Measurements from ENCODE around the gene BAIAP3.

Gene BAIAP3

GRCh38 chr16:1372292-1372950, 39.0 kb downstream of the BAIAP3 start:
- H3K9ac ChIP-seq (ENCODE audit: low read depth, low read length): no peak overlapping the region
- no peaks in the 10 kb centered on the region for H3K4me1 ChIP-seq (ENCODE audit: insufficient read depth, low read length)
- H3K27ac ChIP-seq (ENCODE audit: low read length): no peak overlapping the region
- H3K27me3 ChIP-seq (ENCODE audit: insufficient read depth, low read length): no peaks in the 10 kb centered on the region
- no peaks in the 10 kb centered on the region for H3K36me3 ChIP-seq (ENCODE audit: insufficient read depth, low read depth, low read length)
- no peak overlapping the region for H3K4me3 ChIP-seq (ENCODE audit: low read length)
- H3K9me3 ChIP-seq (ENCODE audit: insufficient read depth, low read depth, low read length): no peaks in the 10 kb centered on the region

GRCh38 chr16:1374418-1375297, 41.2 kb downstream of the BAIAP3 start:
- no peaks in the 10 kb centered on the region for H3K9me3 ChIP-seq (ENCODE audit: insufficient read depth, low read depth, low read length)
- no peak overlapping the region for H3K27ac ChIP-seq (ENCODE audit: low read length)
- no peaks in the 10 kb centered on the region for H3K27me3 ChIP-seq (ENCODE audit: insufficient read depth, low read length)
- H3K9ac ChIP-seq (ENCODE audit: low read depth, low read length): no peak overlapping the region
- no peaks in the 10 kb centered on the region for H3K36me3 ChIP-seq (ENCODE audit: insufficient read depth, low read depth, low read length)
- H3K4me3 ChIP-seq (ENCODE audit: low read length): no peak overlapping the region
- peaks cover 6% of the 10 kb centered on the region; the same call in 1 of the 2 replicates for H3K4me1 ChIP-seq (ENCODE audit: insufficient read depth, low read length)

GRCh38 chr16:1375298-1375640, 41.8 kb downstream of the BAIAP3 start:
- H3K9ac ChIP-seq (ENCODE audit: low read depth, low read length): no peak overlapping the region
- no peaks in the 10 kb centered on the region for H3K9me3 ChIP-seq (ENCODE audit: insufficient read depth, low read depth, low read length)
- H3K4me1 ChIP-seq (ENCODE audit: insufficient read depth, low read length): peaks cover 6% of the 10 kb centered on the region; the same call in 1 of the 2 replicates
- no peak overlapping the region for H3K27ac ChIP-seq (ENCODE audit: low read length)
- H3K4me3 ChIP-seq (ENCODE audit: low read length): no peak overlapping the region
- H3K27me3 ChIP-seq (ENCODE audit: insufficient read depth, low read length): no peaks in the 10 kb centered on the region
- no peaks in the 10 kb centered on the region for H3K36me3 ChIP-seq (ENCODE audit: insufficient read depth, low read depth, low read length)

GRCh38 chr16:1375741-1376410, 42.4 kb downstream of the BAIAP3 start:
- Histone ChIP-seq H3K36me3 (ENCODE audit: insufficient read depth, low read depth, low read length) (no peaks in the 10 kb centered on the region; the same call in 1 of the 2 replicates), H3K4me3 (ENCODE audit: low read length) (no peak overlapping the region), H3K27me3 (ENCODE audit: insufficient read depth, low read length) (no peaks in the 10 kb centered on the region), H3K27ac (ENCODE audit: low read length) (no peak overlapping the region), H3K9me3 (ENCODE audit: insufficient read depth, low read depth, low read length) (no peaks in the 10 kb centered on the region), H3K4me1 (ENCODE audit: insufficient read depth, low read length) (peaks cover 6% of the 10 kb centered on the region; the same call in 1 of the 2 replicates), H3K9ac (ENCODE audit: low read depth, low read length) (no peak overlapping the region)

GRCh38 chr16:1377406-1378010, 44.1 kb downstream of the BAIAP3 start:
- no peak overlapping the region; the same call in 1 of the 2 replicates for H3K9ac ChIP-seq (ENCODE audit: low read depth, low read length)
- H3K9me3 ChIP-seq (ENCODE audit: insufficient read depth, low read depth, low read length): no peaks in the 10 kb centered on the region
- no peak overlapping the region for H3K27ac ChIP-seq (ENCODE audit: low read length)
- peak overlapping the region; percentile 77; the same call in 1 of the 2 replicates for H3K4me3 ChIP-seq (ENCODE audit: low read length)
- H3K36me3 ChIP-seq (ENCODE audit: insufficient read depth, low read depth, low read length): no peaks in the 10 kb centered on the region; the same call in 1 of the 2 replicates
- H3K4me1 ChIP-seq (ENCODE audit: insufficient read depth, low read length): peaks cover 6% of the 10 kb centered on the region; the same call in 1 of the 2 replicates
- H3K27me3 ChIP-seq (ENCODE audit: insufficient read depth, low read length): no peaks in the 10 kb centered on the region

- peaks cover 6% of the 10 kb centered on the region; the same call in 1 of the 2 replicates for H3K4me1 ChIP-seq (ENCODE audit: insufficient read depth, low read length)
- H3K36me3 ChIP-seq (ENCODE audit: insufficient read depth, low read depth, low read length): no peaks in the 10 kb centered on the region; the same call in 1 of the 2 replicates
- peak overlapping the region; percentile 77 for H3K4me3 ChIP-seq (ENCODE audit: low read length)
- H3K9me3 ChIP-seq (ENCODE audit: insufficient read depth, low read depth, low read length): no peaks in the 10 kb centered on the region
- peak overlapping the region; percentile 90 for H3K9ac ChIP-seq (ENCODE audit: low read depth, low read length)
- no peak overlapping the region for H3K27ac ChIP-seq (ENCODE audit: low read length)
- no peaks in the 10 kb centered on the region for H3K27me3 ChIP-seq (ENCODE audit: insufficient read depth, low read length)
Measured at GRCh38 chr16:1378087-1378803, 44.8 kb downstream of the BAIAP3 start.

GRCh38 chr16:1378804-1379303, 45.4 kb downstream of the BAIAP3 start:
- no peaks in the 10 kb centered on the region; the same call in 1 of the 2 replicates for H3K36me3 ChIP-seq (ENCODE audit: insufficient read depth, low read depth, low read length)
- no peak overlapping the region for H3K27ac ChIP-seq (ENCODE audit: low read length)
- H3K27me3 ChIP-seq (ENCODE audit: insufficient read depth, low read length): no peaks in the 10 kb centered on the region
- H3K4me3 ChIP-seq (ENCODE audit: low read length): peak overlapping the region; percentile 77
- peaks cover 6% of the 10 kb centered on the region; the same call in 1 of the 2 replicates for H3K4me1 ChIP-seq (ENCODE audit: insufficient read depth, low read length)
- H3K9me3 ChIP-seq (ENCODE audit: insufficient read depth, low read depth, low read length): no peaks in the 10 kb centered on the region
- peak overlapping the region; percentile 90 for H3K9ac ChIP-seq (ENCODE audit: low read depth, low read length)

GRCh38 chr16:1379304-1380076, 46.0 kb downstream of the BAIAP3 start:
- H3K9me3 ChIP-seq (ENCODE audit: insufficient read depth, low read depth, low read length): no peaks in the 10 kb centered on the region
- peaks cover 6% of the 10 kb centered on the region; the same call in 1 of the 2 replicates for H3K4me1 ChIP-seq (ENCODE audit: insufficient read depth, low read length)
- no peaks in the 10 kb centered on the region for H3K27me3 ChIP-seq (ENCODE audit: insufficient read depth, low read length)
- H3K36me3 ChIP-seq (ENCODE audit: insufficient read depth, low read depth, low read length): no peaks in the 10 kb centered on the region; the same call in 1 of the 2 replicates
- H3K27ac ChIP-seq (ENCODE audit: low read length): no peak overlapping the region
- peak overlapping the region; percentile 77; the same call in 1 of the 2 replicates for H3K4me3 ChIP-seq (ENCODE audit: low read length)
- H3K9ac ChIP-seq (ENCODE audit: low read depth, low read length): peak overlapping the region; percentile 90

GRCh38 chr16:1380195-1380594, 46.8 kb downstream of the BAIAP3 start:
- H3K36me3 ChIP-seq (ENCODE audit: insufficient read depth, low read depth, low read length): no peaks in the 10 kb centered on the region; the same call in 1 of the 2 replicates
- H3K27ac ChIP-seq (ENCODE audit: low read length): no peak overlapping the region
- peak overlapping the region; percentile 58; the same call in 1 of the 2 replicates for H3K4me3 ChIP-seq (ENCODE audit: low read length)
- H3K9ac ChIP-seq (ENCODE audit: low read depth, low read length): peak overlapping the region; percentile 7; the same call in 1 of the 2 replicates
- H3K9me3 ChIP-seq (ENCODE audit: insufficient read depth, low read depth, low read length): no peaks in the 10 kb centered on the region
- peaks cover 6% of the 10 kb centered on the region; the same call in 1 of the 2 replicates for H3K4me1 ChIP-seq (ENCODE audit: insufficient read depth, low read length)
- no peaks in the 10 kb centered on the region for H3K27me3 ChIP-seq (ENCODE audit: insufficient read depth, low read length)

All from iPS-20b (cell line).